WI38 (cell line): Measurements from ENCODE around the gene ALS2.

Source experiments
- H3K4me3 ChIP-seq: 2 replicates; pipeline ENCODE4 v1.5.1; 2011; ENCODE audit warnings: low read depth, mild to moderate bottlenecking, control low read depth, low read length
- TF ChIP-seq, protein P1 (sequence below): IDR thresholded peaks from 2 replicates; pipeline ENCODE4 v1.5.1; 2012; ENCODE audit warnings: low read depth, mild to moderate bottlenecking, control low read depth, low read length

ALS2 gene

GRCh38 chr2:201754717-201755415, 25.9 kb downstream of the ALS2 start:
- TF ChIP-seq, protein P1, sequence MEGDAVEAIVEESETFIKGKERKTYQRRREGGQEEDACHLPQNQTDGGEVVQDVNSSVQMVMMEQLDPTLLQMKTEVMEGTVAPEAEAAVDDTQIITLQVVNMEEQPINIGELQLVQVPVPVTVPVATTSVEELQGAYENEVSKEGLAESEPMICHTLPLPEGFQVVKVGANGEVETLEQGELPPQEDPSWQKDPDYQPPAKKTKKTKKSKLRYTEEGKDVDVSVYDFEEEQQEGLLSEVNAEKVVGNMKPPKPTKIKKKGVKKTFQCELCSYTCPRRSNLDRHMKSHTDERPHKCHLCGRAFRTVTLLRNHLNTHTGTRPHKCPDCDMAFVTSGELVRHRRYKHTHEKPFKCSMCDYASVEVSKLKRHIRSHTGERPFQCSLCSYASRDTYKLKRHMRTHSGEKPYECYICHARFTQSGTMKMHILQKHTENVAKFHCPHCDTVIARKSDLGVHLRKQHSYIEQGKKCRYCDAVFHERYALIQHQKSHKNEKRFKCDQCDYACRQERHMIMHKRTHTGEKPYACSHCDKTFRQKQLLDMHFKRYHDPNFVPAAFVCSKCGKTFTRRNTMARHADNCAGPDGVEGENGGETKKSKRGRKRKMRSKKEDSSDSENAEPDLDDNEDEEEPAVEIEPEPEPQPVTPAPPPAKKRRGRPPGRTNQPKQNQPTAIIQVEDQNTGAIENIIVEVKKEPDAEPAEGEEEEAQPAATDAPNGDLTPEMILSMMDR: no peak
- no peak overlapping the region for H3K4me3 ChIP-seq

DNA sequence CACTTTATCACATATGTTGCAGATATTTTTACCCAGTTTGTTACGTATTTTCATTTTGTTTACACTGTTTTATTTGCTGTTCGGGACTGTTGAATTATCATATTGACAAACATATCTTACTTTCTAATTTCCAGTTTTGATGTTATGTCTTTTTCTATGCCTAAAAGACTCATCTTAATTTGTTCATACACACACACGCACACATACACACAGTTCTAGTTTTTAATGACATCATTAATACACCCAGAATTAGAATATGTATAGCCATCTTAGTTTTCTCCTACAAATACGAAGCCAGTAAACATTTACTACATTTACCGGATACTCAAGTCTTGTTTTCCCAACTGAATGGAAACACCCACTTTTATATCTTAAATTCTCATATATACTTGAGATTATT, 29.2 kb downstream of the ALS2 start:
- H3K4me3 ChIP-seq: no peak overlapping the region
- TF ChIP-seq, protein P1: no peak

- TF ChIP-seq, protein P1: no peak
- H3K4me3 ChIP-seq: no peak overlapping the region
Measured at GRCh38 chr2:201746551-201746950, 34.2 kb downstream of the ALS2 start.

- H3K4me3 ChIP-seq: no peak overlapping the region
- TF ChIP-seq, protein P1: no peak
Measured at GRCh38 chr2:201735486-201735885, 45.2 kb downstream of the ALS2 start.

- TF ChIP-seq, protein P1: no peak
- no peak overlapping the region for H3K4me3 ChIP-seq
Measured at GRCh38 chr2:201734111-201734510, 46.6 kb downstream of the ALS2 start.

- TF ChIP-seq, protein P1: no peak
- H3K4me3 ChIP-seq: no peak overlapping the region
Measured at GRCh38 chr2:201733544-201733943, 47.2 kb downstream of the ALS2 start.

GRCh38 chr2:201730651-201731285, 50.0 kb downstream of the ALS2 start:
- no peak overlapping the region for H3K4me3 ChIP-seq
- TF ChIP-seq, protein P1: no peak
